Measurements from ENCODE around the gene TCAP.

The TCAP gene

GRCh38 chr17:39636927-39637736 lies 28.0 kb upstream of the TCAP start, which contains the start of gene STARD3:
STARD3 (plus strand) TSS chr17:39637144; CDS start chr17:39653532, 16,388 bp downstream.
- TF ChIP-seq EZH2phosphoT487 (IDR thresholded peaks at IDR 0.05; ENCODE audit: borderline replicate concordance), result no peak
- no peak for TF ChIP-seq CTCF (conservative IDR thresholded peaks at IDR 0.05; ENCODE audit: low read length)
- Histone ChIP-seq H3K9me3 (ENCODE audit: insufficient read depth, low read depth, low read length) (no peaks in the 10 kb centered on the region), H3K4me1 (ENCODE audit: insufficient read depth, low read length, poor library complexity, severe bottlenecking) (peaks cover 60% of the 10 kb centered on the region), H3K4me3 (ENCODE audit: low read length, poor library complexity, severe bottlenecking) (peak within 1 kb of the TSS; percentile 87), H3K79me2 (ENCODE audit: insufficient read depth, low read length) (peaks cover 50% of the 10 kb centered on the region), H3K27me3 (ENCODE audit: insufficient read depth, low read length, poor library complexity, severe bottlenecking) (no peaks in the 10 kb centered on the region), H4K20me1 (ENCODE audit: insufficient read depth, low read length, poor library complexity, severe bottlenecking) (peaks cover 20% of the 10 kb centered on the region), H3K36me3 (ENCODE audit: insufficient read depth, low read length) (no peaks in the 10 kb centered on the region), H3K4me2 (ENCODE audit: low read depth, low read length, poor library complexity, severe bottlenecking) (peak within 1 kb of the TSS; percentile 95), H3K9ac (ENCODE audit: low read depth, low read length, poor library complexity, severe bottlenecking) (peak within 1 kb of the TSS; percentile 85), H3F3A (ENCODE audit: low read depth) (no peaks in the 10 kb centered on the region), H3K9me2 (replicated peaks; ENCODE audit: low read depth, low read length) (no peaks in the 10 kb centered on the region), H2AFZ (ENCODE audit: low read length) (peak within 1 kb of the TSS; percentile 85)

- Histone ChIP-seq H4K20me1 (ENCODE audit: insufficient read depth, low read length, poor library complexity, severe bottlenecking) (peaks cover 20% of the 10 kb centered on the region), H3K9me2 (replicated peaks; ENCODE audit: low read depth, low read length) (no peaks in the 10 kb centered on the region), H3K4me3 (ENCODE audit: low read length, poor library complexity, severe bottlenecking) (peak overlapping the region; percentile 87), H3K4me1 (ENCODE audit: insufficient read depth, low read length, poor library complexity, severe bottlenecking) (peaks cover 68% of the 10 kb centered on the region), H3K9ac (ENCODE audit: low read depth, low read length, poor library complexity, severe bottlenecking) (peak overlapping the region; percentile 85), H3F3A (ENCODE audit: low read depth) (no peaks in the 10 kb centered on the region), H3K27me3 (ENCODE audit: insufficient read depth, low read length, poor library complexity, severe bottlenecking) (no peaks in the 10 kb centered on the region), H3K4me2 (ENCODE audit: low read depth, low read length, poor library complexity, severe bottlenecking) (peak overlapping the region; percentile 95), H2AFZ (ENCODE audit: low read length) (no peak overlapping the region), H3K36me3 (ENCODE audit: insufficient read depth, low read length) (no peaks in the 10 kb centered on the region), H3K79me2 (ENCODE audit: insufficient read depth, low read length) (peaks cover 62% of the 10 kb centered on the region), H3K9me3 (ENCODE audit: insufficient read depth, low read depth, low read length) (no peaks in the 10 kb centered on the region)
- no peak for TF ChIP-seq CTCF (conservative IDR thresholded peaks at IDR 0.05; ENCODE audit: low read length)
- no peak for TF ChIP-seq EZH2phosphoT487 (IDR thresholded peaks at IDR 0.05; ENCODE audit: borderline replicate concordance)
These were observed 26.8 kb upstream of the TCAP start for GRCh38 chr17:39638317-39638716.

- peaks cover 27% of the 10 kb centered on the region for H4K20me1 ChIP-seq (ENCODE audit: insufficient read depth, low read length, poor library complexity, severe bottlenecking)
These were observed 26.1 kb upstream of the TCAP start for GRCh38 chr17:39639043-39639442.

More at GRCh38 chr17:39639043-39639442, 26.1 kb upstream of the TCAP start:
- TF ChIP-seq CTCF (conservative IDR thresholded peaks at IDR 0.05; ENCODE audit: low read length) (no peak), EZH2phosphoT487 (IDR thresholded peaks at IDR 0.05; ENCODE audit: borderline replicate concordance) (no peak)
- no peaks in the 10 kb centered on the region for H3K9me3 ChIP-seq (ENCODE audit: insufficient read depth, low read depth, low read length)
- no peak overlapping the region for H2AFZ ChIP-seq (ENCODE audit: low read length)
- peak overlapping the region; percentile 95 for H3K4me2 ChIP-seq (ENCODE audit: low read depth, low read length, poor library complexity, severe bottlenecking)
- H3K36me3 ChIP-seq (ENCODE audit: insufficient read depth, low read length), result no peaks in the 10 kb centered on the region
- peaks cover 69% of the 10 kb centered on the region for H3K79me2 ChIP-seq (ENCODE audit: insufficient read depth, low read length)
- no peaks in the 10 kb centered on the region for H3K27me3 ChIP-seq (ENCODE audit: insufficient read depth, low read length, poor library complexity, severe bottlenecking)
- peaks cover 68% of the 10 kb centered on the region for H3K4me1 ChIP-seq (ENCODE audit: insufficient read depth, low read length, poor library complexity, severe bottlenecking)
- H3K9me2 ChIP-seq (replicated peaks; ENCODE audit: low read depth, low read length), result no peaks in the 10 kb centered on the region
- peak overlapping the region; percentile 87 for H3K4me3 ChIP-seq (ENCODE audit: low read length, poor library complexity, severe bottlenecking)
- H3K9ac ChIP-seq (ENCODE audit: low read depth, low read length, poor library complexity, severe bottlenecking), result peak overlapping the region; percentile 85
- no peaks in the 10 kb centered on the region for H3F3A ChIP-seq (ENCODE audit: low read depth)

Data from Loucy (cell line).